Measurements from ENCODE around the gene RNF213.
"Not testable (repeated sequence)": the region's sequence is repeated elsewhere in the genome, so short reads cannot be mapped to it uniquely, and the experiment has no call there.

Gene RNF213

GRCh38 chr17:80329421-80329820 lies 68.8 kb downstream of the RNF213 start:
- not testable (repeated sequence) for H2AFZ ChIP-seq (ENCODE audit: insufficient read depth, low read length, poor library complexity); H3K18ac ChIP-seq (ENCODE audit: low read length); H2BK120ac ChIP-seq (ENCODE audit: insufficient read depth, low read length, poor library complexity); H4K91ac ChIP-seq (ENCODE audit: low read depth, low read length); H3K27ac ChIP-seq (ENCODE audit: low read depth, low read length); H4K8ac ChIP-seq (ENCODE audit: low read depth, low read length); H3K79me1 ChIP-seq (ENCODE audit: low read length); H3K4me2 ChIP-seq (ENCODE audit: low read length); H3K9ac ChIP-seq (ENCODE audit: low read length); H3K27me3 ChIP-seq (ENCODE audit: insufficient read depth, low read length); H4K12ac ChIP-seq (ENCODE audit: low read depth, low read length); H2BK12ac ChIP-seq (ENCODE audit: low read length); H3K79me2 ChIP-seq (ENCODE audit: control insufficient read depth, insufficient read depth, low read length, poor library complexity); H3K23ac ChIP-seq (ENCODE audit: low read length); H3K14ac ChIP-seq (ENCODE audit: low read length); H2BK5ac ChIP-seq (ENCODE audit: low read depth, low read length, poor library complexity); H2AK5ac ChIP-seq (ENCODE audit: low read length); H3K4ac ChIP-seq (ENCODE audit: low read depth, low read length); H3K9me3 ChIP-seq (ENCODE audit: insufficient read depth, low read depth, low read length); DNase-seq; H3K4me3 ChIP-seq (ENCODE audit: low read depth, low read length); H3K4me1 ChIP-seq (ENCODE audit: control insufficient read depth in 1 of 2, insufficient read depth in 2 of 2, low read length in 2 of 2)
- no CpG with 5 or more reads among the region's 6 CpGs for WGBS (ENCODE audit: extremely low coverage, insufficient coverage, insufficient read length)
- H3K36me3 ChIP-seq (ENCODE audit: control insufficient read depth in 1 of 2, insufficient read depth in 2 of 2, low read length in 2 of 2): peaks cover 33 to 51% of the 10 kb centered on the region in 2 experiments

GRCh38 chr17:80330276-80330675 lies 69.6 kb downstream of the RNF213 start:
- H3K18ac ChIP-seq (ENCODE audit: low read length): no peak overlapping the region
- no peak overlapping the region for H4K8ac ChIP-seq (ENCODE audit: low read depth, low read length)
- no peaks in the 10 kb centered on the region for H3K9me3 ChIP-seq (ENCODE audit: insufficient read depth, low read depth, low read length)
- H3K14ac ChIP-seq (ENCODE audit: low read length): no peak overlapping the region
- no peak overlapping the region for H2AFZ ChIP-seq (ENCODE audit: insufficient read depth, low read length, poor library complexity)
- H3K4ac ChIP-seq (ENCODE audit: low read depth, low read length): no peak overlapping the region
- no peak overlapping the region for H2BK5ac ChIP-seq (ENCODE audit: low read depth, low read length, poor library complexity)
- H3K27ac ChIP-seq (ENCODE audit: low read depth, low read length): no peak overlapping the region
- H3K4me1 ChIP-seq (ENCODE audit: control insufficient read depth in 1 of 2, insufficient read depth in 2 of 2, low read length in 2 of 2): no peaks in the 10 kb centered on the region
- H3K79me2 ChIP-seq (ENCODE audit: control insufficient read depth, insufficient read depth, low read length, poor library complexity): no peaks in the 10 kb centered on the region
- H4K91ac ChIP-seq (ENCODE audit: low read depth, low read length): no peak overlapping the region
- H3K4me2 ChIP-seq (ENCODE audit: low read length): no peak overlapping the region
- peaks cover 32 to 50% of the 10 kb centered on the region in 2 experiments for H3K36me3 ChIP-seq (ENCODE audit: control insufficient read depth in 1 of 2, insufficient read depth in 2 of 2, low read length in 2 of 2)
- no peak for DNase-seq
- no peak overlapping the region for H2AK5ac ChIP-seq (ENCODE audit: low read length)
- H3K27me3 ChIP-seq (ENCODE audit: insufficient read depth, low read length): no peaks in the 10 kb centered on the region
- H3K9ac ChIP-seq (ENCODE audit: low read length): no peak overlapping the region
- H4K12ac ChIP-seq (ENCODE audit: low read depth, low read length): no peak overlapping the region
- no peak overlapping the region for H2BK12ac ChIP-seq (ENCODE audit: low read length)
- H3K79me1 ChIP-seq (ENCODE audit: low read length): no peaks in the 10 kb centered on the region
- no peak overlapping the region for H3K4me3 ChIP-seq (ENCODE audit: low read depth, low read length)
- no peak overlapping the region for H3K23ac ChIP-seq (ENCODE audit: low read length)
- no CpG with 5 or more reads among the region's 9 CpGs for WGBS (ENCODE audit: extremely low coverage, insufficient coverage, insufficient read length)
- no peak overlapping the region for H2BK120ac ChIP-seq (ENCODE audit: insufficient read depth, low read length, poor library complexity)

GRCh38 chr17:80330938-80331337 lies 70.3 kb downstream of the RNF213 start:
- H4K91ac ChIP-seq (ENCODE audit: low read depth, low read length); H2AK5ac ChIP-seq (ENCODE audit: low read length); H4K8ac ChIP-seq (ENCODE audit: low read depth, low read length); H3K23ac ChIP-seq (ENCODE audit: low read length); H3K9me3 ChIP-seq (ENCODE audit: insufficient read depth, low read depth, low read length); H2BK5ac ChIP-seq (ENCODE audit: low read depth, low read length, poor library complexity); H3K18ac ChIP-seq (ENCODE audit: low read length); H3K4me1 ChIP-seq (ENCODE audit: control insufficient read depth in 1 of 2, insufficient read depth in 2 of 2, low read length in 2 of 2); H2BK120ac ChIP-seq (ENCODE audit: insufficient read depth, low read length, poor library complexity); H3K14ac ChIP-seq (ENCODE audit: low read length); H3K27me3 ChIP-seq (ENCODE audit: insufficient read depth, low read length); H3K4me2 ChIP-seq (ENCODE audit: low read length); H3K79me1 ChIP-seq (ENCODE audit: low read length); H4K12ac ChIP-seq (ENCODE audit: low read depth, low read length); H3K27ac ChIP-seq (ENCODE audit: low read depth, low read length); H3K4me3 ChIP-seq (ENCODE audit: low read depth, low read length); H3K79me2 ChIP-seq (ENCODE audit: control insufficient read depth, insufficient read depth, low read length, poor library complexity); H2BK12ac ChIP-seq (ENCODE audit: low read length); H2AFZ ChIP-seq (ENCODE audit: insufficient read depth, low read length, poor library complexity); H3K4ac ChIP-seq (ENCODE audit: low read depth, low read length); DNase-seq; H3K9ac ChIP-seq (ENCODE audit: low read length): not testable (repeated sequence)
- H3K36me3 ChIP-seq (ENCODE audit: control insufficient read depth in 1 of 2, insufficient read depth in 2 of 2, low read length in 2 of 2): peaks cover 32 to 48% of the 10 kb centered on the region in 2 experiments
- no CpG with 5 or more reads among the region's 6 CpGs for WGBS (ENCODE audit: extremely low coverage, insufficient coverage, insufficient read length)

GRCh38 chr17:80331820-80332219 lies 71.2 kb downstream of the RNF213 start:
- WGBS (ENCODE audit: extremely low coverage, insufficient coverage, insufficient read length): no CpG with 5 or more reads among the region's 10 CpGs
- H4K12ac ChIP-seq (ENCODE audit: low read depth, low read length): no peak overlapping the region
- H3K9ac ChIP-seq (ENCODE audit: low read length): no peak overlapping the region

More at GRCh38 chr17:80331820-80332219, 71.2 kb downstream of the RNF213 start:
- Histone ChIP-seq H3K27me3 (ENCODE audit: insufficient read depth, low read length) (no peaks in the 10 kb centered on the region), H3K4me2 (ENCODE audit: low read length) (no peak overlapping the region), H3K79me2 (ENCODE audit: control insufficient read depth, insufficient read depth, low read length, poor library complexity) (no peaks in the 10 kb centered on the region), H4K91ac (ENCODE audit: low read depth, low read length) (no peak overlapping the region), H3K79me1 (ENCODE audit: low read length) (no peaks in the 10 kb centered on the region), H3K27ac (ENCODE audit: low read depth, low read length) (no peak overlapping the region), H2AK5ac (ENCODE audit: low read length) (no peak overlapping the region), H3K4me1 (ENCODE audit: control insufficient read depth in 1 of 2, insufficient read depth in 2 of 2, low read length in 2 of 2) (no peaks in the 10 kb centered on the region), H3K36me3 (ENCODE audit: control insufficient read depth in 1 of 2, insufficient read depth in 2 of 2, low read length in 2 of 2) (peaks cover 33 to 49% of the 10 kb centered on the region in 2 experiments), H3K4me3 (ENCODE audit: low read depth, low read length) (no peak overlapping the region), H3K23ac (ENCODE audit: low read length) (no peak overlapping the region), H2BK120ac (ENCODE audit: insufficient read depth, low read length, poor library complexity) (no peak overlapping the region), H3K4ac (ENCODE audit: low read depth, low read length) (no peak overlapping the region), H2BK5ac (ENCODE audit: low read depth, low read length, poor library complexity) (no peak overlapping the region), H3K14ac (ENCODE audit: low read length) (no peak overlapping the region), H3K9me3 (ENCODE audit: insufficient read depth, low read depth, low read length) (no peaks in the 10 kb centered on the region), H2AFZ (ENCODE audit: insufficient read depth, low read length, poor library complexity) (no peak overlapping the region), H4K8ac (ENCODE audit: low read depth, low read length) (no peak overlapping the region), H2BK12ac (ENCODE audit: low read length) (no peak overlapping the region), H3K18ac (ENCODE audit: low read length) (no peak overlapping the region)
- DNase-seq: no peak
